Upper lobe of left lung (tissue), 6 donors: ENCODE results near the gene ANP32B. TPM values are rescaled to one million over a fixed set of nuclear protein-coding genes. Genes with fewer than 3 reads are reported as not detected.

Experiments used
- ATAC-seq, 2 donors: fragments of 200-7000 bp; cut with Tn5 transposase; one replicate each; pipeline ENCODE4 v1.9.1; 2022; ENCODE audit warnings: mild to moderate bottlenecking in 2 of 2, moderate library complexity in 2 of 2; ENCODE audit not compliant: low FRiP score in 2 of 2
- DNase-seq, 2 donors: peaks; one replicate each; pipeline ENCODE4 v3.0.0-alpha.2; 2019 to 2020
- H3K27ac ChIP-seq, 4 donors: fragments of 200-600 bp; sonication (generic); one replicate each; pipeline ENCODE4 v1.5.1; 2016 to 2019
- H3K27me3 ChIP-seq, 4 donors: fragments of 200-600 bp; sonication (generic); one replicate each; pipeline ENCODE4 v1.5.1; 2017 to 2019
- H3K36me3 ChIP-seq, 4 donors: fragments of 200-600 bp; sonication (generic); one replicate each; pipeline ENCODE4 v1.5.1; 2016 to 2019
- H3K4me1 ChIP-seq, 4 donors: fragments of 200-600 bp; sonication (generic); one replicate each; pipeline ENCODE4 v1.5.1; 2018 to 2019
- H3K4me3 ChIP-seq, 4 donors: fragments of 200-600 bp; sonication (generic); one replicate each; pipeline ENCODE4 v1.5.1; 2017 to 2019; ENCODE audit warnings: mild to moderate bottlenecking in 2 of 4, moderate library complexity in 1 of 4
- H3K9me3 ChIP-seq, 4 donors: fragments of 200-600 bp; sonication (generic); one replicate each; pipeline ENCODE4 v1.5.1; 2018 to 2019
- EP300 ChIP-seq, 4 donors: sonication (generic); formaldehyde crosslinking; IDR thresholded peaks; one replicate each; pipeline ENCODE4 v1.5.1; 2017; ENCODE audit warnings: antibody characterized with exemption in 4 of 4, control low read depth in 2 of 4
- POLR2A ChIP-seq, 4 donors: fragments of 450-650 bp; IDR thresholded peaks; one replicate each; pipeline ENCODE4 v1.5.1; 2016 to 2017; ENCODE audit warnings: antibody characterized with exemption in 4 of 4, mild to moderate bottlenecking in 2 of 4
- POLR2AphosphoS5 ChIP-seq, 2 donors: sonication (generic); formaldehyde crosslinking; IDR thresholded peaks; one replicate each; pipeline ENCODE4 v1.5.1; 2017; ENCODE audit warnings: antibody characterized with exemption in 2 of 2
- WGBS, 2 donors: methylation state at CpG; one replicate each; pipeline ENCODE4 v1.1.5; 2017 to 2018; 5-methylcytosine and 5-hydroxymethylcytosine counted together
- total RNA-seq, 6 donors: library from RNA; depleted of rRNA in 4 of 6; stranded (reverse); fragments of >200 nt in 4 of 6; gene quantifications; one replicate each; pipeline versions ENCODE4 v1.1.0 to v1.2.1, GENCODE V29; 2016 to 2021
- TF ChIP-seq, protein P1 (sequence below), 6 experiments: fragments of 450-650 bp in 4 of 6; fragments of 200-600 bp in 2 of 6; sonication (generic) in 2 of 6; IDR thresholded peaks; one replicate each; pipeline ENCODE4 v1.5.1; 2016 to 2019; ENCODE audit warnings: antibody characterized with exemption in 6 of 6
- donor health status: DM: no; HTN: no; CAD: no; lungs with moderate emphysema.
- donor health status: DM: no; HTN: yes; CAD: no; lungs with severe emphysema.

ANP32B gene
- total RNA-seq, 6 donors from 2014 or later, result 34.1 to 116 (median 66.0) TPM

DNA sequence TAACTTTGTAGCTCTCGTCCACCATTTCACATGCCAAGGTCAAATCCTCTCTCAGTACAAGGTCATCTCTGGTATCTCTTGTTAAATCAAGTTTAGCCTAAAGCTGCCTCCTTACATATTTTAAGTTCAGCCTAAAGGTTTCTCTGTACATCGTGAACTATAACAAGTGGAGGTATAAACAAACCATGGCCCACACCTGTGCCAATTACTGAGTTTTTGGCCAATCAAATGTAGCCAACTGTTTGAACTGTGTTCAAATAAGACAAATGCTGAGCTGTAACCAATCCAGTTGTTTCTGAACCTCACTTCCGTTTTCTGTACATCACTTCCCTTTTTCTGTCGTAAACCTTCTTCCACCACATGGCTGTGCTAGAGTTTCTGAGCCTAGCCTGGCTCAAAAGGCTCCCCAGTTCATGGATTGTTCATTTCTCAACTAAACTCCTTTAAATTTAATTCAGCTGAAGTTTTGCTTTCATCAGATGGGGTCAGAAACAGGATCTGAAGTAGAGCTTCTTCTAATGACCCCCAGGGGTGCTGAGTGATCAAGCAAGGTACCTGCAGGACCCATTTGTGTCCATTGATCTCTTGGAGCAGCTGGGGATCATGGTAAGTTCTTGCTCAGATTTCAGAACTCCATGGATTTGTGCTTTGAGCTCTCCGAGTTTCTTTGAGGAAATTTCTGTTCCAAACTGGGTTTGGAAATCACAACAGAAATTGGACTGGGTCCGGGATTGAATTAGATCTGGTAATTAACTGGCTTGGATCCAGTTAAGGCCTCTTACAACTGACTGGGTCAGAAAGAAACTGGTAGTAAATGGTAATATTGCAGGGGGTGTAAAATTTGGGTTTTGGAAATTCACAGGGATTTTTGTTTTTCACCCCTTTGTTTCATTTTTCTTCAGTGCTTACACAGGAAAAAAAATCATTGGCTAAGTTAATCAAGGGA lies 62.4 kb downstream of the ANP32B start:
- peak overlapping the region in 2 of 4 donors; percentile 26 to 36 for H3K27ac ChIP-seq

DNA sequence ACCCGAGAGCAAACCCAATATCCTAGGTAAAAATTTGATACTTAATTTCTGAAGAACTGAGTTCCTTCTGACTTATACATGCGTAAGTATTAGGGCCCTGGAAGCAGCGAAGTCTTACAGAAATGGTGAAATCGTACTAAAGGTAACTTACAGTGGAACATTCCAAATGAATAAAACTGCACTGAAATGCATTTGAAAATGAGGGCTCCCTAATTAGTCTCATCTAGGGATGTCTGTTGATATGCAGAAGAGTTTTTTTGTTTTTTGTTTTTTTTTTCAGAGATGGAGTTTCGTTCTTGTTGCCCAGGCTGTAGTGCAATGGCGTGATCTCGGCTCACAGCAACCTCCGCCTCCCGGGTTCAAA lies 63.0 kb downstream of the ANP32B start:
- no peaks in the 10 kb centered on the region for H3K36me3 ChIP-seq
- 92 to 94% methylated on average over 9 of the region's 9 CpGs for WGBS, 2 donors

More for the DNA sequence above, 62.4 kb downstream of the ANP32B start:
- DNase-seq (no peak), ATAC-seq (peak in 1 of 2 donors; percentile 69)
- Histone ChIP-seq H3K9me3 (no peaks in the 10 kb centered on the region), H3K4me1 (no peaks in the 10 kb centered on the region), H3K4me3 (peak overlapping the region in 2 of 4 donors; percentile 11 to 17), H3K27me3 (no peaks in the 10 kb centered on the region), H3K36me3 (no peaks in the 10 kb centered on the region)
- TF ChIP-seq POLR2AphosphoS5 (IDR thresholded peaks at IDR 0.05), result peak in 1 of 2 donors; percentile 24
- no peak for TF ChIP-seq EP300 (IDR thresholded peaks at IDR 0.05)
- WGBS, 2 donors, result 66 to 68% methylated on average over 6 of the region's 6 CpGs

DNA sequence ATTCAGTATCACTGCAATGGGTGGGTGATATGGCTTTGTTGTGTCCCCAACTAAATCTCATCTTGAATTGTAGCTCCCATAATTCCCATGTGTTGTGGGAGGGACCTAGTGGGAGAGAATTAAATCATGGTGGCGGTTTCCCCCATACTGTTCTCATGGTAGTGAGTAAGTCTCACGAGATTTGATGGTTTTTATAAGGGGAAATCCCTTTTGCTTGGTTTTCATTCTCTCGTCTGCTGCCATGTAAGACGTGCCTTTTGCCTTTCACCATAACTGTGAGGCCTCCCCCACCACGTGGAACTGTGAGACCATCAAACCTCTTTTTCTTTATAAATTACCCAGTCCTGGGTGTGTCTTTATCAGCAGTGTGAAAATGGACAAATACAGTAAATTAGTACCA lies 63.9 kb downstream of the ANP32B start:
- TF ChIP-seq, protein P1, sequence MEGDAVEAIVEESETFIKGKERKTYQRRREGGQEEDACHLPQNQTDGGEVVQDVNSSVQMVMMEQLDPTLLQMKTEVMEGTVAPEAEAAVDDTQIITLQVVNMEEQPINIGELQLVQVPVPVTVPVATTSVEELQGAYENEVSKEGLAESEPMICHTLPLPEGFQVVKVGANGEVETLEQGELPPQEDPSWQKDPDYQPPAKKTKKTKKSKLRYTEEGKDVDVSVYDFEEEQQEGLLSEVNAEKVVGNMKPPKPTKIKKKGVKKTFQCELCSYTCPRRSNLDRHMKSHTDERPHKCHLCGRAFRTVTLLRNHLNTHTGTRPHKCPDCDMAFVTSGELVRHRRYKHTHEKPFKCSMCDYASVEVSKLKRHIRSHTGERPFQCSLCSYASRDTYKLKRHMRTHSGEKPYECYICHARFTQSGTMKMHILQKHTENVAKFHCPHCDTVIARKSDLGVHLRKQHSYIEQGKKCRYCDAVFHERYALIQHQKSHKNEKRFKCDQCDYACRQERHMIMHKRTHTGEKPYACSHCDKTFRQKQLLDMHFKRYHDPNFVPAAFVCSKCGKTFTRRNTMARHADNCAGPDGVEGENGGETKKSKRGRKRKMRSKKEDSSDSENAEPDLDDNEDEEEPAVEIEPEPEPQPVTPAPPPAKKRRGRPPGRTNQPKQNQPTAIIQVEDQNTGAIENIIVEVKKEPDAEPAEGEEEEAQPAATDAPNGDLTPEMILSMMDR (IDR thresholded peaks at IDR 0.05), result no peak
- TF ChIP-seq POLR2A (IDR thresholded peaks at IDR 0.05), result no peak
- TF ChIP-seq EP300 (IDR thresholded peaks at IDR 0.05), result no peak
- TF ChIP-seq POLR2AphosphoS5 (IDR thresholded peaks at IDR 0.05), result no peak
- no peaks in the 10 kb centered on the region for H3K36me3 ChIP-seq
- ATAC-seq (no peak), DNase-seq (no peak)
- H3K27ac ChIP-seq, result no peak overlapping the region
- H3K4me3 ChIP-seq, result no peak overlapping the region
- 87 to 88% methylated on average over 5 of the region's 5 CpGs for WGBS, 2 donors
- H3K27me3 ChIP-seq, result no peaks in the 10 kb centered on the region
- H3K9me3 ChIP-seq, result no peaks in the 10 kb centered on the region
- H3K4me1 ChIP-seq, result no peaks in the 10 kb centered on the region

More for the DNA sequence above, 63.0 kb downstream of the ANP32B start:
- TF ChIP-seq EP300 (IDR thresholded peaks at IDR 0.05), result no peak
- TF ChIP-seq, protein P1 (IDR thresholded peaks at IDR 0.05), result no peak
- TF ChIP-seq POLR2A (IDR thresholded peaks at IDR 0.05), result no peak
- no peak for TF ChIP-seq POLR2AphosphoS5 (IDR thresholded peaks at IDR 0.05)
- Histone ChIP-seq H3K27me3 (no peaks in the 10 kb centered on the region), H3K27ac (no peak overlapping the region), H3K4me1 (no peaks in the 10 kb centered on the region), H3K9me3 (no peaks in the 10 kb centered on the region), H3K4me3 (no peak overlapping the region)
- DNase-seq (no peak), ATAC-seq (no peak)

DNA sequence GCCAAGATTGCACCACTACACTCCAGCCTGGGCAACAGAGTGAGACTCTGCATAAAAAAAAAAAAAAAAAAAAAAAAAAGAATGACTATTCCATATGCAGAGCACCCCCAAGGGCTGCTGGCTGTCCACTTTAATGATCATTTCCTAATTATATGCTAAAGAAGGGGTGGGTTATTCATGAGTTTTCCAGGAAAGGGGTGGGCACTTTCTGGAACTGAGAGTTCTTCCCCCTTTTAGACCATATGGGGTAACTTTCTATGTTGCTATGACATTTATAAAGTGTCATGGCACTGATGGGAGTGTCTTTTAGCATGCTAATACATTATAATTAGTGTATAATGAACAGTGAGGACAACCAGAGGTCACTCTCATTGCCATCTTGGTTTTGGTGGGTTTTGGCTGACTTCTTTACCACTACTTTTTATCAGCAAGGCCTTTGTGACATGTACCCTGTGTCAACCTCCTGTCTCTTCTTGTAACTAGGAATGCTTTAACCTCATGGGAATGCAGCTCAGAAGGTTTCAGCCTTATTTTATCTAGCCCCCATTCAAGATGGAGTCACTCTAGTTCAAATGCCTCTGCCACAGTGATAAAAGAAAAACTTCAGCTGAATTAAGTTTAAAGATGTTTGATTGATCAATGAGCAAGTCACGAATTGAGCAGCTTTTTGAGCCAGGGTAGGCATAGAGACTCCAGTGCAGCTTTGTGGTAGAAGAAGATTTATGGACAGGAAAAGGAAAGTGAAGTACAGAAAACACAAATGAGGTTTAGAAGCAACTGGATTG lies 66.3 kb downstream of the ANP32B start:
- no peak overlapping the region for H3K27ac ChIP-seq
- DNase-seq, result no peak
- WGBS, 2 donors, result 50 to 55% methylated on average over 1 of the region's 1 CpG
- H3K4me3 ChIP-seq, result no peak overlapping the region
- H3K9me3 ChIP-seq, result no peaks in the 10 kb centered on the region
- TF ChIP-seq POLR2AphosphoS5 (IDR thresholded peaks at IDR 0.05) (no peak), POLR2A (IDR thresholded peaks at IDR 0.05) (no peak), EP300 (IDR thresholded peaks at IDR 0.05) (no peak)
- TF ChIP-seq, protein P1 (IDR thresholded peaks at IDR 0.05), result no peak
- ATAC-seq, result no peak
- no peaks in the 10 kb centered on the region for H3K36me3 ChIP-seq
- H3K27me3 ChIP-seq, result no peaks in the 10 kb centered on the region
- no peaks in the 10 kb centered on the region for H3K4me1 ChIP-seq

DNA sequence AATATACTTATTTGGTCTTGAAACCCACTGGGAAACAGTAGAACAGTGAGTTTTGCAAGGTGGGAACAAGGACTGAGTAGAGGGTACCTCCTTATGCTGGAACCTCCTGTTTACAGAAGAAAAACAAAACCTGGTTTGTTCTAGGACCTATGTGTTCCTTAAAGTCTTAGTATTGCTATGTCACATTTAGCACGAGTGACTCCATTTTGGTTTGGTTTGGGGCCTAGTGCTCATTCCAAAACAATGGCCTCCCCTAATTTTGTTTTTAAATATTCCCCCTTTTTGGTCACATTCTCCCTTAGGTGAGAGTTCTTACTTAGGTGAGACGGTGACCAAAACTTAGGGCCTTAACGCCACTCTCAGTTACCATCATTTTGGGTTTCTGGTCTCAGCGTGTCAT lies 67.2 kb downstream of the ANP32B start:
- Histone ChIP-seq H3K4me3 (no peak overlapping the region), H3K27ac (no peak overlapping the region), H3K9me3 (no peaks in the 10 kb centered on the region), H3K27me3 (no peaks in the 10 kb centered on the region), H3K36me3 (no peaks in the 10 kb centered on the region), H3K4me1 (no peaks in the 10 kb centered on the region)
- 93 to 94% methylated on average over 4 of the region's 4 CpGs for WGBS, 2 donors
- DNase-seq (no peak), ATAC-seq (no peak)
- TF ChIP-seq POLR2AphosphoS5 (IDR thresholded peaks at IDR 0.05) (no peak), POLR2A (IDR thresholded peaks at IDR 0.05) (no peak), EP300 (IDR thresholded peaks at IDR 0.05) (no peak)
- TF ChIP-seq, protein P1 (IDR thresholded peaks at IDR 0.05), result no peak
